HepG2 (cell line): Measurements from ENCODE around the gene OPTN.
A peak's percentile ranks its signal among the peaks of the same experiment; 100 is the strongest.

Source experiments
- BHLHE40 ChIP-seq: IDR thresholded peaks from 2 replicates; pipeline ENCODE4 v1.6.1; 2011; ENCODE audit warnings: low read length, improper control_type of control experiment
- CBX5 ChIP-seq: sonication (generic); formaldehyde crosslinking; IDR thresholded peaks from 2 replicates; pipeline ENCODE4 v1.4.0; 2020; ENCODE audit warnings: missing genetic modification reagents, borderline replicate concordance
- CTCF ChIP-seq: sonication (generic); formaldehyde crosslinking; IDR thresholded peaks from 2 replicates; pipeline ENCODE4 v1.5.0; 2020; ENCODE audit warnings: mild to moderate bottlenecking, missing genetic modification reagents, moderate library complexity
- E2F1 ChIP-seq: sonication (generic); formaldehyde crosslinking; IDR thresholded peaks from 2 replicates; pipeline ENCODE4 v1.5.0; 2020; ENCODE audit warnings: missing genetic modification reagents
- FOXJ3 ChIP-seq: sonication (generic); formaldehyde crosslinking; IDR thresholded peaks from 2 replicates; pipeline ENCODE4 v1.4.0; 2020; ENCODE audit warnings: missing genetic modification reagents, mild to moderate bottlenecking, borderline replicate concordance
- NFKB2 ChIP-seq: sonication (generic); formaldehyde crosslinking; IDR thresholded peaks from 2 replicates; pipeline ENCODE4 v1.4.0; 2020; ENCODE audit warnings: missing genetic modification reagents, borderline replicate concordance
- POLR2A ChIP-seq, 2 experiments: IDR thresholded peaks; 2 replicates each; pipeline ENCODE4 v1.6.1; 2011; ENCODE audit warnings: low read depth in 2 of 2, low read length in 2 of 2, mild to moderate bottlenecking in 1 of 2, moderate library complexity in 1 of 2; ENCODE audit not compliant: insufficient read depth in 1 of 2
- ZBTB14 ChIP-seq: sonication (generic); formaldehyde crosslinking; IDR thresholded peaks from 2 replicates; pipeline ENCODE4 v1.4.0; 2020; ENCODE audit warnings: missing genetic modification reagents
- ZFP37 ChIP-seq: sonication (generic); formaldehyde crosslinking; IDR thresholded peaks from 2 replicates; pipeline ENCODE4 v1.4.0; 2020; ENCODE audit warnings: missing genetic modification reagents, borderline replicate concordance
- ZNF75D ChIP-seq: sonication (generic); formaldehyde crosslinking; IDR thresholded peaks from 2 replicates; pipeline ENCODE4 v1.8.1; 2023; ENCODE audit warnings: missing genetic modification reagents, mild to moderate bottlenecking, borderline replicate concordance

DNA sequence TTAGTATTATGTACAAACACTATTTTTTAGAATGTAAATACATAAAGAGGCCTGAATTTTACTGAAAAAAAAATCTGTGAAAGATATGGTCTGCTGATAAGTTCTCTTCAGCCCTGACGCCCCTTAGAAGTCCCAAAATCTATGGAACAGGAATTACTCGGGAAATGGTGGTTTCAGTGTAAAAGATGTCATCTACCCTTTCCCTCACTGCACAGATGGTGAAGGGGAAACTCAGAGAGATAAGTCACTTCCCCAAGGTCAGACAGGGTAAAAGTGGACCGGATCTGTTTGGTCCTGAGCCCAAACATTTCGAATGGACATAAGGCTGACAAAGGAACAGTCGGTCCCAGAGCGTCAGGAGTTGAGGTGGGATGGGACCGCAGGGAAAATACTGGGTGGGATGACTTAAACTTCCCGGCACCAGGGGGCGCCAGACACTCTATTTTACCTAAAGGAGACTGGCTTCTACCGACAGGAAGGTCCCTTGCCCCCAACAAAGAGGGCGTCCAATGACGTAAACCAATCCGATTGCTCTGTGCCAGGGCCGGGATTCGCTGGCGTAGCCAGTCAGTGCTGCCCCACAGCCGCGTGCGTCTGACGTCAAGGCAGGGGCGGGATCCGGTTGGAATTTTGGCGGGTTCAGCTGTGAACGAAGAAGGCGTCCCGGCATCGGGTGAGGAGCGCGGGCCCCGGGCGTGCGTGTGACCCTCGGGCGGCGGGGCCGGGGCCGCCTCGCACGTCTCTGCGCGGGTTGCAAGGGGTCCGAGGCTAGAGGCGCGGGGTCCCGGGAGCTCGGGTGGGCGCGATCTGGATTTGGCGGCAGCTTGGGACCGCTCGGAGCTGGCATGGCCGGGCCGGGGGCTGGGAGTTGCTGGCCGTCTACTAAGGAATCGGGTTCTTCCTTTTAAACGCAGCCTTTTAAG, 61.2 kb downstream of the OPTN start, which contains the start of gene MCM10:
- TF ChIP-seq NFKB2 (CRISPR knock-in tag): peak; percentile 59; the same call in 1 of the 2 replicates
- TF ChIP-seq ZBTB14: no peak
- TF ChIP-seq POLR2A (IDR thresholded peaks at IDR 0.05; ENCODE audit: insufficient read depth in 1 of 2, low read depth in 2 of 2, low read length in 2 of 2): peak in 1 of 2 experiments; percentile 48; a peak in 2 of 4 replicates
- TF ChIP-seq CTCF (CRISPR knock-in tag): peak; percentile 95
- 0 out of 2 replicates have a peak, but pooled peaks have one; percentile 35 for TF ChIP-seq CBX5 (CRISPR knock-in tag)
- TF ChIP-seq FOXJ3 (CRISPR knock-in tag): peak; percentile 60; the same call in 1 of the 2 replicates
- no peak for TF ChIP-seq ZFP37 (CRISPR knock-in tag)
- TF ChIP-seq BHLHE40: 0 out of 2 replicates have a peak, but pooled peaks have one; percentile 51
- TF ChIP-seq E2F1 (CRISPR knock-in tag): peak; percentile 96
- no peak for TF ChIP-seq ZNF75D (CRISPR knock-in tag)
